COR-L47 (cell line): ENCODE measurements around the gene PFKL.

Source experiments
- DNase-seq: peaks from one replicate; lab custom pipeline; 2025; lab: John Stamatoyannopoulos, UW

Gene PFKL

DNA sequence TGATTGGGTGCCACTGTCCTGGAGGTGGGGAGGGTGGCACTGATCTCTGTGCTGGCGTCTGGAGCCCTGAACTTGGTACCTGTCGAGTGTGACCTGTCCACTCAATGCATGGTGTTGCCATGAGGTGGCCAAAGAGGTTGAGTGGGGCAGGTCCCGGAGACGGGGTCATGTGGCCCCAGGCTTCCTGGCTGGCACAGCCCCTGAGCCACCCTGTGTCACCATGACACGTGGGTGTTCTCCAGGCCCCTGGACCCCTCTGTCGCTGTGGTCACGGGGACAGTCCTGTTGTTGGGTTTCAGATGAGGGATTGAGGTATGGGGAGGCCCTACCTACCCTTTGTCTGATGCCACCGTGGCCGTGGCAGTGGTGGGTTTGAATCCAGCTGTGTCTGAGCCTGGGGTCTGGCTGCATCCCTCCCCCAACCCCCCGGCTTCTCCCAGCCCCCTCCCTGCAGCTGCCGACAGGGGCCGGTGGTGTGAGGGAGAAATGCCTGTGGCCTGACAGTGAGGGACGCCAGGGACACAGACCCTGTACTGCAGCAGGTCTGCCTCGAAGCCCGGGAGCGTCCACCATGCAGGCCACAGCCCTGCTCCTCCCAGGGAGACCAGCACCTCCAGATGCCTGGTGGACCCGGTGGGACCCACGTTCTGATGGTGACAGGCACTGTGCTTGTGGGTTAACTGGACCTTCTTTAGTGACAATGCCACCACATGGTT lies 65.6 kb downstream of the PFKL start:
- DNase-seq, result no peak

DNA sequence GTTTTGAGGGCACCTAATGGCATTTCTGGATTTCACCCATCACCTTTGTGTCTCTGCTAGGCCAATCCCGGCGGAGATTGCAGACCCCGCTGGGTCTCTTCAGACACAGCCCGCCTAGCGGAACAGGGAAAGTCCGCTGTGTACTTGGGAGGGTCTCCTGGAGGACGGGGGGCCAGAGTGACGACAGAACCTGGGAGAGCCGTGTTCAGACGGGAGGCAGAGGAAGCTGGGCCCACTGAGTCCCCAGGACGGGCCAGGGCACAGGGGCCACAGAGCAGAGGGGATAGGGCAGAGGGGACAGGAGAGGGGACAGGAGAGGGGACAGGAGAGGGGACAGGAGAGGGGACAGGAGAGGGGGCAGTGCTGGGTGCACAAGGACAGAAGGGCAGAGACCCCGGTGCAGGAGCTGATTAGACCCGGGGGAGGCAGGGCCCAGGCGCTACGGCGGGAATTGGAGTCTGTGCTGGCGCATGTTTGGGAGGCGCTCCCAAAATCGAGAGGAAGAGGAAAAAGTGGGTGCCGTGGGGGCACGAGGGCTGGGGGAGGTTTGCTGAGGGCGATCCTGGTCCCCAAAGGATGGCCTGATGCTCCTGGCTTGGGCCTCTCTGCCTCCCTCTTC lies 66.2 kb downstream of the PFKL start:
- no peak for DNase-seq

DNA sequence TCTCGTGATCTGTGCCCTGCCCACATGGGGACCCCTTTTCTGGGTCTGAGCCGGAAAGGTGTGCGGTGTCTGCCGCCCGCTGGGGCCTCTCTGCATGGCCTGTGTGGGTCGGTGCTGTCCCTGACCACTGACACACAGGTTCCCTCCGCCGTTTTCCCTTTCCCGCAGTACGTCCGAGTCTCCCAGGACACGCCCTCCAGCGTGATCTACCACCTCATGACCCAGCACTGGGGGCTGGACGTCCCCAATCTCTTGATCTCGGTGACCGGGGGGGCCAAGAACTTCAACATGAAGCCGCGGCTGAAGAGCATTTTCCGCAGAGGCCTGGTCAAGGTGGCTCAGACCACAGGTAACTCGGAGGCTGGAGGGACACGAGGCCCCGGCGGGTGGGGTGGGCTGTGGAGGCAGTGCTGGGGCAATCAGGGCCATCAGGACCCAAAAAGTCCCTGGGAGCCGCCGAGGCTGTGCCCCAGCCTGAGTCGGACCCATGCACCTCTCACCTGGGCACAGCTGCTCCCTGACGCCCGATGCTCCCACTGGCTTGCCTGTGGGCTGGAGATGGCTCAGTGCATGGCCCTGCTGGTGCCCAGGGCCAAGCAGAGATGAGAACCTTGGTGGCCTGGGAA lies 66.8 kb downstream of the PFKL start:
- no peak for DNase-seq

DNA sequence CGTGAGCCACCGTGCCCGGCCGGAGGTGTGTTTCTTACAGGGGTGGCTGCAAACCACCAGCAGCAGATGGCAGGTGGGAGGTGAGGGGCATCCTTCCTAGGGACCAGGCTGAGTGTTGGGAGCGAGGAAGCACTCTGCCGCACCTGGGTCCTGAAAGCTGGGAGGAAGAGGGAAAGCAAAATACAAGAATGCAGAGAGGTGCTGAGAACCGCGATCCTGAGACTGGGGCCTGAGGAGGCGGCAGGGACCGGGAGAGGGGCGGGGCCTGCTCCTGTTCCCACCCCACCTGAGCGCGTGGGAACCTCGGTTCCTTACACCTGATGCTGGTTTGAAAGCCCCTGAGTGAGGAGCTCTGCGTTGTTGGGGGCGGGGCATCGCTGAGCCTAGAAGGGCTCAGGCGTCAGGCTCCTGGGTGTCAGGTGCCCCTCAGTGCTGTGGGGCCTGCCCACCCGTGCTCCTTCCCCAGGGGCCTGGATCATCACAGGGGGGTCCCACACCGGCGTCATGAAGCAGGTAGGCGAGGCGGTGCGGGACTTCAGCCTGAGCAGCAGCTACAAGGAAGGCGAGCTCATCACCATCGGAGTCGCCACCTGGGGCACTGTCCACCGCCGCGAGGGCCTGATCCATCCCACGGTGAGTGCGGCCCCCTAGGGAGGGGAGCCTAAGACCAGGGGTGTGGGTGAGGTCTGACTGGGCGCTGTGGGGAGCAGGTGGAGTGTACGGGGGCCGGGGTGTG lies 69.0 kb downstream of the PFKL start:
- DNase-seq, result peak; percentile 17

DNA sequence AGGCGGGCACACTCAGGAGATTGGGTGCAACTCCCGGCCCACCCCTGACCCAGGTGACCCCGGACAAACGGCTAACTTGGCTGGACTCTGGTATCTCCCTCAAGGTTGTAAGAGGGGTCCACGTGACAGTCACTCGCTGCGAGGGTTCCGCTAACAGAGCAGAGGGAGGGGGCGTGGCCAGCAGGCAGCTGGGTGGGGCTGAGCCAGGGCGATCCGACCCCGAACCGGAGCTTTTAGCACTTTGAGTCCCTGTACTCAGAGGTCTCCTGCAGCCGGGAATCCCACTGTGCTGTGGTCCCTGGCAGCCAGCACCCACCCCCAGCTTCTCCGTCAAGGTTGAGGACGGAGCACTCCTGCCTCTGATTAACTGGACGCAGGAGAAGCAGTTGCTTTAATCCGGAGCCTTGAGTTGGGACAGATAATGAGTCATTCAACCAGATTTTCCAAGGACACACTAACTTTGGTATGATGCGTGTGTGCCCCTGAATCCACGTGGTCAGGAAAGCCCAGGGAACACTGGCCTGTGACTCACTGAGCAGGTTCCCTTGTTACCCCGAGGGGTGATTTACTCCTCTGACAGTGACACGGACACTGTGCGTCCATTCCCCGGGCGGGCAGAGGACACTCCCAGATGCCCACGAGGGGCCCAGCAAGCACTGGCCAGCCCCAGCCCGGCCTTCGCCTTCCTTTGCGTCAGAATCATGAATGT lies 70.3 kb downstream of the PFKL start:
- peak; percentile 23 for DNase-seq

DNA sequence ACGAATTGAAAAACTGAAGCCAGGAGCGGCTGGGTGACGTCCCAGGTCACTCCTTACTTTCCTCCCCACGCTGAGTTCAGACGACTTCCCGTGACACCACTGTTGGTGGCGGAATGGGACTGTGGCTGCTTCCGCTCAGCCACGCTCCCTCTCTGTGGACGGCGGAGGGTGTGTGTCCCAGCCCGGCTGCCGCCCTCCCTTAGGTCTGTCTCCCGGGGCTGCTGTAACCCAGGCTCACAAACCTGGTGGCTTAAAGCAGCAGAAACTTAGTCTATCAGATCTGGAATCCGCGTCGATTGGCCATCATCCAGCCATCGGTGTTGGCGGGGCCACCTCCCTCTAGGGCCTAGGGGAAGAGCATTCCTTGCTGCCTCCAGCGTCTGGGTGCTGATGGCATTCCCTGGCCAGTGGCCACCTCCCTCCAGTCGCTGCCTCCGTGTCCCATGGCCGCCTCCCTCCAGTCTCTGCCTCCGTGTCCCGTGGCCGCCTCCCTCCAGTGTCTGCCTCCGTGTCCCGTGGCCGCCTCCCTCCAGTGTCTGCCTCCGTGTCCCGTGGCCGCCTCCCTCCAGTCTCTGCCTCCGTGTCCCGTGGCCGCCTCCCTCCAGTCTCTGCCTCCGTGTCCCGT lies 71.0 kb downstream of the PFKL start:
- no peak for DNase-seq

DNA sequence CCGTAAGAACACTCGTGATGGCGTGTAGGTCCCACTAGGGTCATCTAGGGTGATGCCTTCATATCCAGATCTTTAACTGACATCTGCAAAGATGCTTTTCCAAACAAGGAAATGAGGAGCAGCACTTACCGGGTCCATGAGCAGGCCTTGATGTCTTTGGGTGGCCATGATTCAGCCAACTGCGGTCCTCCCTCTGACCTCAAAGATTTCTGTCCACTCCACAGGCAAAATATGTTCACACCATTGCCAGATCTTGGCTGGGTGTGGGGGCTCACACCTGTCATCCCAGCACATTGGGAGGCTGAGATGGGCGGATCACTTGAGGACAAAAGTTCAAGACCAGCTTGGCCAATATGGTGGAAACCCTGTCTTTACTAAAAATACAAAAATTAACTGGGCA lies 71.7 kb downstream of the PFKL start:
- DNase-seq, result no peak

DNA sequence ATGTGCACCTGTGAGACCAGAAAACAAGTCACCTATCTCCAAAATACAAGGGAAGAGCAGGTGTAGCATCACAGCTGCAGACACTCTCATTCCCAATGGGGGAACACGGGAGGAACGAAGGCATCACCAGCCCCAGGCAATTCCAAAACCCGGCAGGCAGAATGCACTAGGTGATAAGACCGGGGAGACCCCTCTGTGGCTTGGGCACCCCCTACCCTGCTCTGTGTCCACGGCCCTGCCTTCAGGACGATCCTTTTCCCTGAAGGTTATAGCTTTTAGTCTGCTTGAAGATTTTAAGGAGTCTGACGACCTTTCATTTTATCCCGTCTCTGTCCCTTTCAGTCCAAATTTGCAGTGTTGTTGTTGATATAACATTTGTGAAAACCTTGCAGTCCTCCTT lies 72.8 kb downstream of the PFKL start:
- no peak for DNase-seq

DNA sequence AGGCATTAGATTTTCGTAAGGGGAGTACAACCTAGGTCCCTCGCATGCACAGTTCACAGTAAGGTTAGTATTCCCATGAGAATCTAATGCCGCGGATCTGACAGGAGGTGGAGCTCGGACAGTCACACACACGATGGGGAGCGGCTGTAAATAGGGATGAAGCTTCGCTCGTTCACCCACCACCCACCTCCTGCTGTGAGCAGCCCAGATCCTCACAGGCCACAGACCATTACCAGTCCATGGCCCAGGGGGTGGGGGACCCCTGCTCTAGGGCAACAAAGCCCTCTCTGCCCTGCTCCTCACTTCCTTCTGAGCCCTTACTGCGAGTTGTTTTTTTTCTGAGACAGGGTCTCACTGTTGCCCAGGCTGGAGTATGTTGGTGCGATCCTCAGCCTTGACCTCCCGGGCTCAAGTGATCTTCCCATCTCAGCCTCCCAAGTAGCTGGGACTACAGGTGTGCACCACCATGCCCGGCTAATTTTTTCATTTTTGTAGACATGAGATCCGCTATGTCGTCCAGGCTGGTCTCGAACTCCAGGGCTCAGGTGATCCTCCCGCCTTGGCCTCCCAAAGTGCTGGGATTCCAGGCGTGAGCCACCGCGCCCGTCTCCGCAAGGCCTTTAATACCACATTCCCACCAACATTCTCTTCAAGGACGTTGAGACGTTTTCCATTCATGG lies 74.9 kb downstream of the PFKL start:
- no peak for DNase-seq

DNA sequence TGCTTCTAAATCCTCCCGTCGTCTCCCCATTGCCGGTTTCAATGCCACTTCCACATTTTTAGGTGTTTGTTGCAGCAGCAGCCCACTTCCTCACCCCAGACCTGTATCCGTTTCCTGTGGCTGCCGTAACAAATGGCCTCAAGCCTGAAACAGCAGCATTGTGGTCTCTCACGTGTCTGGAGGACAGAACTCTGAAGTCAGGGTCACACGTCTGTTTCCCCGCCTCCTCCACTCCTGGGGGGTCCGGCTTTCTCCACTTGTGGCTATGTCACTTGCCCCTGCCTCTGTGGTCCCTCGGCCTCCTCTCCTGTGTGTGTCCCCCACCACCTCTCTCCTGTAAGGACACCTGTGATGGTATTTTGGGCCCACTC lies 75.4 kb downstream of the PFKL start:
- no peak for DNase-seq

DNA sequence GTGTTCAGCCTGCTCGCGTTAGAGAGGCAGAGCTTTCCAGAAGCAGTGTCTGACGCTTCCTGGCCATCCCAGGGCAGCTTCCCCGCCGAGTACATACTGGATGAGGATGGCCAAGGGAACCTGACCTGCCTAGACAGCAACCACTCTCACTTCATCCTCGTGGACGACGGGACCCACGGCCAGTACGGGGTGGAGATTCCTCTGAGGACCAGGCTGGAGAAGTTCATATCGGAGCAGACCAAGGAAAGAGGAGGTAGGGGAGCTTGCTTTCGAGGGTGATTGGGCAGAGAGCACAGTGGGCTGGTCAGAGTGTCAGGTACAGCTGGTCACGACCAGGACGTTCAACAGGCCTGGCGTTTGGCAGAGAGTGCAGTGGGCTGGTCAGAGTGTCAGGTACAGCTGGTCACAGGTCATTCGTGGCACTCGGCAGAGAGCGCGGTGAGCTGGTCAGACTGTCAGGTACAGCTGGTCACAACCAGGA lies 75.9 kb downstream of the PFKL start:
- no peak for DNase-seq

DNA sequence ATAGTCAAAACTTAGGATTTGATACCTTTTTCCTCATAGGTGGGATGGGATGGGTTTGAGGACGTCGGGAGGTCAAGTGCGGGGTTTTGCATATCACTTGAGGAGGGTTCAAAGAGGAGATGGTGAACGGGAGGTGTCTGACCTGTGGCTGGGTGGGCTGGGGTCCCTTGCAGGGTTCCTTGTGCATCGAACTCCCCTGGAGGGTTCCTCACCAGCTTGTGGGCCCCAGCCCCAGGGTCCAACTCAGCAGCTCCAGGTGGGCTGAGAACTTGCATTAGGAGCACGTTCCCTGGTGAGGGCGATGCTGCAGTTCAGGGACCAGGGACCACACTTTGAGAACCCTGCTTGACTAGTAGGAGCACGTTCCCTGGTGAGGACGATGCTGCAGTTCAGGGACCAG lies 76.8 kb downstream of the PFKL start:
- no peak for DNase-seq
